A549 (cell line): ENCODE data around the gene CARNS1. TPM values are rescaled to one million over a fixed set of nuclear protein-coding genes. Genes with fewer than 3 reads are reported as not detected.

Experiments
- ATAC-seq, 2 experiments: fragments of 200-7000 bp in 1 of 2; fragments of >200 bp in 1 of 2; cut with Nextera tagmentation in 1 of 2; cut with Tn5 transposase in 1 of 2; 3 replicates each; pipeline versions ENCODE4 v1.8.0 to v1.9.1; 2018 to 2020; ENCODE audit warnings: mild to moderate bottlenecking in 1 of 2, moderate library complexity in 1 of 2
- CTCF ChIA-PET: fragments of 300-600 bp; sonication (Branson Sonifier 250); formaldehyde crosslinking; extraction: SDS; loops from one replicate; lab custom pipeline; 2021; ENCODE audit warnings: antibody characterized with exemption, inconsistent platforms; lab: Yijun Ruan, JAX
- POLR2A ChIA-PET: fragments of 350-600 bp; formaldehyde crosslinking; extraction: SDS; loops from one replicate; lab custom pipeline; 2021; ENCODE audit warnings: antibody characterized with exemption, inconsistent platforms; lab: Yijun Ruan, JAX
- DNase-seq, 2 experiments: peaks; one replicate each; pipeline versions ENCODE4 v3.0.0 to v3.0.0-alpha.2; 2011 to 2016; ENCODE audit warnings: low read depth in 1 of 2, low spot score in 1 of 2
- FAIRE-seq: peaks from 2 replicates; lab custom pipeline; 2011; peaks lifted over from hg19 to GRCh38; lab: Jason Lieb, UNC
- H3K27ac ChIP-seq, 2 experiments: fragments of >200 bp; sonication (Bioruptor Twin); formaldehyde crosslinking; 3 replicates each; pipeline ENCODE4 v1.5.1; 2016 to 2017
- H3K4me1 ChIP-seq: fragments of >200 bp; sonication (Bioruptor Twin); formaldehyde crosslinking; 3 replicates; pipeline ENCODE4 v1.6.1; 2016
- H3K4me2 ChIP-seq: fragments of >200 bp; sonication (Bioruptor Twin); formaldehyde crosslinking; 3 replicates; pipeline ENCODE4 v1.6.1; 2016
- H3K4me3 ChIP-seq: fragments of >200 bp; sonication (Bioruptor Twin); formaldehyde crosslinking; 3 replicates; pipeline ENCODE4 v1.5.1; 2016
- H3K9me3 ChIP-seq: fragments of >200 bp; sonication (Bioruptor Twin); formaldehyde crosslinking; 3 replicates; pipeline ENCODE4 v1.6.1; 2016
- CHD2 ChIP-seq: fragments of 150-350 bp; IDR thresholded peaks from 2 replicates; pipeline ENCODE4 v1.6.1; 2014; ENCODE audit warnings: low read length; ENCODE audit not compliant: partially characterized antibody
- EHMT2 ChIP-seq: fragments of 200-600 bp; sonication (generic); IDR thresholded peaks from 2 replicates; pipeline ENCODE4 v1.6.1; 2016; ENCODE audit warnings: antibody characterized with exemption, low read depth, mild to moderate bottlenecking, moderate library complexity
- EP300 ChIP-seq, 2 experiments: fragments of >200 bp; sonication (Bioruptor Twin); formaldehyde crosslinking; IDR thresholded peaks; 2 replicates in 1 of 2; 3 replicates in 1 of 2; pipeline ENCODE4 v1.6.1; 2016 to 2017
- FOSB ChIP-seq: fragments of 250-450 bp; sonication (Bioruptor Pico); IDR thresholded peaks from 2 replicates; pipeline ENCODE4 v1.5.0; 2020; ENCODE audit warnings: mild to moderate bottlenecking, moderate library complexity
- HEYL ChIP-seq: fragments of 250-450 bp; sonication (Bioruptor Pico); IDR thresholded peaks from 2 replicates; pipeline ENCODE4 v1.8.0; 2021; ENCODE audit warnings: mild to moderate bottlenecking, moderate library complexity
- HOXA7 ChIP-seq: fragments of 250-450 bp; sonication (Bioruptor Pico); IDR thresholded peaks from 2 replicates; pipeline ENCODE4 v1.5.0; 2020; ENCODE audit warnings: mild to moderate bottlenecking, moderate library complexity
- HOXB13 ChIP-seq: fragments of 250-450 bp; sonication (Bioruptor Pico); IDR thresholded peaks from 2 replicates; pipeline ENCODE4 v1.5.0; 2020; ENCODE audit warnings: low read depth, mild to moderate bottlenecking, moderate library complexity
- HOXB5 ChIP-seq: fragments of 250-450 bp; sonication (Bioruptor Pico); IDR thresholded peaks from 2 replicates; pipeline ENCODE4 v1.5.0; 2020; ENCODE audit warnings: mild to moderate bottlenecking, moderate library complexity
- JUN ChIP-seq, 2 experiments: fragments of >200 bp; sonication (Bioruptor Twin); formaldehyde crosslinking; IDR thresholded peaks; 2 replicates in 1 of 2; 3 replicates in 1 of 2; pipeline ENCODE4 v1.6.1; 2016 to 2017
- NFE2L2 ChIP-seq: fragments of 150-350 bp; conservative IDR thresholded peaks from 2 replicates; pipeline ENCODE4 v1.6.1; 2014; ENCODE audit warnings: low read length
- TFCP2L1 ChIP-seq: fragments of 250-450 bp; sonication (Bioruptor Pico); IDR thresholded peaks from 2 replicates; pipeline ENCODE4 v1.5.0; 2021; ENCODE audit warnings: mild to moderate bottlenecking
- TP53 ChIP-seq: fragments of 250-450 bp; sonication (Bioruptor Pico); IDR thresholded peaks from 2 replicates; pipeline ENCODE4 v1.5.0; 2021; ENCODE audit warnings: mild to moderate bottlenecking, moderate library complexity
- ZSCAN20 ChIP-seq: fragments of 250-450 bp; sonication (Bioruptor Pico); IDR thresholded peaks from 2 replicates; pipeline ENCODE4 v1.8.0; 2022; ENCODE audit warnings: mild to moderate bottlenecking, moderate library complexity
- WGBS: methylation state at CpG from one replicate; pipeline ENCODE4 v1.1.6; 2017; ENCODE audit errors: missing lambda C conversion rate; 5-methylcytosine and 5-hydroxymethylcytosine counted together
- polyA plus RNA-seq, 4 experiments: library from polyadenylated mRNA; depleted of rRNA in 3 of 4; stranded (reverse); fragments of >200 nt; fragmentation: RNase III in 1 of 4; extraction: RNeasy Plus Mini Kit Qiagen cat#74134 plus additional on column Dnase treatment in 1 of 4; gene quantifications; 2 replicates in 3 of 4; 3 replicates in 1 of 4; pipeline ENCODE4 v1.2.3, GENCODE V29; 2011 to 2017
- TF ChIP-seq, protein P1 (sequence below): IDR thresholded peaks from 2 replicates; pipeline ENCODE4 v1.6.1; 2012; ENCODE audit warnings: low read depth, borderline replicate concordance
- TF ChIP-seq, protein P2 (sequence below): fragments of >200 bp; sonication (Bioruptor Twin); formaldehyde crosslinking; IDR thresholded peaks from 2 replicates; pipeline ENCODE4 v1.6.1; 2016
- TF ChIP-seq, protein P3 (sequence below): fragments of 250-450 bp; sonication (Bioruptor Pico); IDR thresholded peaks from 2 replicates; pipeline ENCODE4 v1.5.0; 2021; ENCODE audit warnings: mild to moderate bottlenecking, moderate library complexity, borderline replicate concordance
- TF ChIP-seq, protein P4 (sequence below): fragments of 450-650 bp; IDR thresholded peaks from 2 replicates; pipeline ENCODE4 v1.6.1; 2014; ENCODE audit warnings: antibody characterized with exemption
- TF ChIP-seq, protein P5 (sequence below): IDR thresholded peaks from 2 replicates; pipeline ENCODE4 v1.6.1; 2012

Gene CARNS1
- polyA plus RNA-seq, 2 of the 4 experiments (the other 2 are of a cell fraction), result 0.08 to 0.10 TPM

DNA sequence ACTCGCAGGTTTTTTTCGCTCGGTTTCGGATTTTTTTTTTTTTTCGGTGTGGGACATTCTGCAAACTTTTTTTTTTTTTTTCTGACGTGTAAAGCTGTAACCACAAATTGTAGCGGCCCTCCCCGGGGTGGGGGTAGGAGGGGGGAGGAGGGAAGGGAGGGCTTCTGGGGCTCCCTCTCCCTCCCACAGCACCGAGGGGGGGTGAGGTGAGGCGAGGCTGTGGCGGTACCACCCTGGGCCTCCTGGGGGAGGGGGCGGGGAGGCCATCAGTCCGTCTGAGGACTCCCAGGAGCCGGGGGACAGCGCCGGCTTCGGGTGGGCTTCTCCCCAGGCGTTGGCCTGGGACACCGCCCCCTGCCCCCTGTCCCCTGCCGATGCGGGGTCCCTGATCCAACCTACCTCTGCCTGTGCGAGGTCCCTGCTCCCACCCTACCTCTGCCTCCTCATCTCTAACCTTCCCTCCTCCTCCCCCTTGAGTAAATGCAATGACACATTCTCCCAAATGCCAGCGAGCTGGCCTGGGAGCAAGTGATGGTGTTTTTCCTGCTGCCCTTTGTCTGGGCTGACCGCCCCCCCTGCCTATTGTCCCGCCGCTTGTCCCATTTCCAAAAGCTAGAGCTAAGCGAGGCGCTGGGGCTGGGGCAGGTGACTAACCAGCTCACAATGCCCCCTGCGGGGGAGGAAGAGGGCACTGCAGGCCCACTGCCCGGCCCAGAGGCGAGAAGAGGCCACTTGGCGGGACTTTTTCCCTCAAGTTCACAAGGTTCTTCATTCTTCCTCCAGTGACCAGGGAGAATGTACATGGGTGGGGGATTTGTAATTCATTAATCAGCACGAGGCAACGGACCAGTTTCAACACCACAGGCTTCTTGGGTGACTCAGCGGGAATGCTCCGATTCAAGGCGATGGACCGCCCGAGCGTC, 41.6 kb upstream of the CARNS1 start (continued):
- TF ChIP-seq, protein P1, sequence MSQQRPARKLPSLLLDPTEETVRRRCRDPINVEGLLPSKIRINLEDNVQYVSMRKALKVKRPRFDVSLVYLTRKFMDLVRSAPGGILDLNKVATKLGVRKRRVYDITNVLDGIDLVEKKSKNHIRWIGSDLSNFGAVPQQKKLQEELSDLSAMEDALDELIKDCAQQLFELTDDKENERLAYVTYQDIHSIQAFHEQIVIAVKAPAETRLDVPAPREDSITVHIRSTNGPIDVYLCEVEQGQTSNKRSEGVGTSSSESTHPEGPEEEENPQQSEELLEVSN, result peak; percentile 83
- TF ChIP-seq NFE2L2, result peak; percentile 89
- TF ChIP-seq, protein P2, sequence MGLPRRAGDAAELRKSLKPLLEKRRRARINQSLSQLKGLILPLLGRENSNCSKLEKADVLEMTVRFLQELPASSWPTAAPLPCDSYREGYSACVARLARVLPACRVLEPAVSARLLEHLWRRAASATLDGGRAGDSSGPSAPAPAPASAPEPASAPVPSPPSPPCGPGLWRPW, result no peak

DNA sequence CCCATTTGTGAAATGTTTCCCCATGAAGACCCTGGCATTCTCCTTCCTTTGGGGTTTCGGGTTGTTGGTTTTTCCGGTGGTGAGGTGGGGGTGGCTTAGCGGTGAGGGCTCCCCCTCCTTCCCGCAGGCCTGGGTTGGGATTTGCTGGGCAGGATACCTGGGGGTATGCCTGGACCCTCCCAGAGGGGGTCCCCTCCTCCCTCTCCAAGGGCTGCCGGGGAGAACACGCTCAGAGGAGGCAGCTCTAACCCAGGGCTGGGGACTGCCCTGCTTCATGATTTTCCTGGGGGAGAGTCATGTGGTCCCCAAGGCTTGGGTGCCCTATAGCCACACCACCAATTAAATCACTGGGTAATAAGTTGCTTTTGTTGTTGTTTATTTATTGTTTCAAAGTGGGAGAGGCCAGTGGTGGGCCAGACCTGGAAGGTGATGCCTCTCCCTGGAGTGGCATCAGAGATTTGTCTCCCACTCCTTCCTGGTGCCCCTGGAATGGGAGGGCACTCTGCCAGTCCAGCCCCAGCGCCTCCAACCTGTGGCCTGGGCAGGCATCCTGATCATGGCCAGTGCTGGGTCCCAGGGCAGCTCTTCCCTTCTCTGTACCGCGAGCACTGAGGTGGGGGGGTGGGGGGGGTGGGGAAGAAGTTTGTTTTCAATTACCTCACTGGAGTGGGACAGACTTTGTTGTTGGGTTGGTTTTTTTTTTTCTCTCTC, 40.8 kb upstream of the CARNS1 start:
- TF ChIP-seq EHMT2 (no peak), HEYL (CRISPR knock-in tag) (no peak), EP300 (IDR thresholded peaks at IDR 0.05) (0 out of 5 replicates have a peak, but pooled peaks of 1 of the 2 experiments have one; percentile 6), ZSCAN20 (CRISPR knock-in tag) (no peak), TP53 (CRISPR knock-in tag) (peak; percentile 91; the same call in 1 of the 2 replicates), HOXA7 (CRISPR knock-in tag) (peak; percentile 93), HOXB13 (CRISPR knock-in tag) (peak; percentile 77; the same call in 1 of the 2 replicates), FOSB (peak; percentile 93), TFCP2L1 (peak; percentile 87), CHD2 (peak; percentile 13), JUN (IDR thresholded peaks at IDR 0.05) (no peak; a peak in 2 of 5 replicates), HOXB5 (CRISPR knock-in tag) (0 out of 2 replicates have a peak, but pooled peaks have one; percentile 27)
- TF ChIP-seq, protein P3, sequence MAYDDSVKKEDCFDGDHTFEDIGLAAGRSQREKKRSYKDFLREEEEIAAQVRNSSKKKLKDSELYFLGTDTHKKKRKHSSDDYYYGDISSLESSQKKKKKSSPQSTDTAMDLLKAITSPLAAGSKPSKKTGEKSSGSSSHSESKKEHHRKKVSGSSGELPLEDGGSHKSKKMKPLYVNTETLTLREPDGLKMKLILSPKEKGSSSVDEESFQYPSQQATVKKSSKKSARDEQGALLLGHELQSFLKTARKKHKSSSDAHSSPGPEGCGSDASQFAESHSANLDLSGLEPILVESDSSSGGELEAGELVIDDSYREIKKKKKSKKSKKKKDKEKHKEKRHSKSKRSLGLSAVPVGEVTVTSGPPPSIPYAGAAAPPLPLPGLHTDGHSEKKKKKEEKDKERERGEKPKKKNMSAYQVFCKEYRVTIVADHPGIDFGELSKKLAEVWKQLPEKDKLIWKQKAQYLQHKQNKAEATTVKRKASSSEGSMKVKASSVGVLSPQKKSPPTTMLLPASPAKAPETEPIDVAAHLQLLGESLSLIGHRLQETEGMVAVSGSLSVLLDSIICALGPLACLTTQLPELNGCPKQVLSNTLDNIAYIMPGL, result peak; percentile 61; the same call in 1 of the 2 replicates
- TF ChIP-seq, protein P4, sequence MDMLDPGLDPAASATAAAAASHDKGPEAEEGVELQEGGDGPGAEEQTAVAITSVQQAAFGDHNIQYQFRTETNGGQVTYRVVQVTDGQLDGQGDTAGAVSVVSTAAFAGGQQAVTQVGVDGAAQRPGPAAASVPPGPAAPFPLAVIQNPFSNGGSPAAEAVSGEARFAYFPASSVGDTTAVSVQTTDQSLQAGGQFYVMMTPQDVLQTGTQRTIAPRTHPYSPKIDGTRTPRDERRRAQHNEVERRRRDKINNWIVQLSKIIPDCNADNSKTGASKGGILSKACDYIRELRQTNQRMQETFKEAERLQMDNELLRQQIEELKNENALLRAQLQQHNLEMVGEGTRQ, result peak; percentile 7; the same call in 1 of the 2 replicates
- TF ChIP-seq, protein P5, sequence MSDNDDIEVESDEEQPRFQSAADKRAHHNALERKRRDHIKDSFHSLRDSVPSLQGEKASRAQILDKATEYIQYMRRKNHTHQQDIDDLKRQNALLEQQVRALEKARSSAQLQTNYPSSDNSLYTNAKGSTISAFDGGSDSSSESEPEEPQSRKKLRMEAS, result 0 out of 2 replicates have a peak, but pooled peaks have one; percentile 4

More for the DNA sequence above, 40.8 kb upstream of the CARNS1 start:
- ChIA-PET CTCF (interaction anchor here (1.5 to 46.2 kb wide), 4 partner anchors 16 to 112 kb away, joined by 9 to 1913 read pairs (median 318); partner anchors contain the start of genes POLD4, PPP1CA, RAD9A and TBC1D10C), POLR2A (interaction anchor here (0.6 to 9.3 kb wide), 14 partner anchors 8 to 1871 kb away, joined by 3 to 172 read pairs (median 6); partner anchors contain the start of genes ALDH3B1, POLD4, PPP1CA and RAD9A)
- FAIRE-seq (no peak), DNase-seq (peak; percentile 72 to 92), ATAC-seq (peak; percentile 32 to 53)
- WGBS, result 0% methylated on average over 9 of the region's 9 CpGs
- no peaks in the 10 kb centered on the region for H3K9me3 ChIP-seq
- H3K4me2 ChIP-seq, result peak overlapping the region; percentile 95
- H3K27ac ChIP-seq, result peak overlapping the region; percentile 95 to 100
- peaks cover 73% of the 10 kb centered on the region for H3K4me1 ChIP-seq
- peak overlapping the region; percentile 68 for H3K4me3 ChIP-seq
